Coronary artery (tissue), 2 donors: ENCODE results near the gene TBL1X.

ENCODE experiments used
- DNase-seq: peaks from one replicate; pipeline ENCODE4 v3.0.0-alpha.2; 2017; ENCODE audit warnings: low spot score
- H3K27ac ChIP-seq, 2 donors: fragments of 200-600 bp; sonication (generic); one replicate each; pipeline ENCODE4 v1.5.1; 2016 to 2019
- H3K4me3 ChIP-seq: fragments of 200-600 bp; sonication (generic); 2 replicates; pipeline ENCODE4 v1.5.1; 2016; ENCODE audit warnings: mild to moderate bottlenecking, moderate library complexity
- TF ChIP-seq, protein P1 (sequence below): fragments of 200-600 bp; sonication (generic); IDR thresholded peaks from one replicate; pipeline ENCODE4 v1.5.1; 2019; ENCODE audit warnings: antibody characterized with exemption

The TBL1X gene

DNA sequence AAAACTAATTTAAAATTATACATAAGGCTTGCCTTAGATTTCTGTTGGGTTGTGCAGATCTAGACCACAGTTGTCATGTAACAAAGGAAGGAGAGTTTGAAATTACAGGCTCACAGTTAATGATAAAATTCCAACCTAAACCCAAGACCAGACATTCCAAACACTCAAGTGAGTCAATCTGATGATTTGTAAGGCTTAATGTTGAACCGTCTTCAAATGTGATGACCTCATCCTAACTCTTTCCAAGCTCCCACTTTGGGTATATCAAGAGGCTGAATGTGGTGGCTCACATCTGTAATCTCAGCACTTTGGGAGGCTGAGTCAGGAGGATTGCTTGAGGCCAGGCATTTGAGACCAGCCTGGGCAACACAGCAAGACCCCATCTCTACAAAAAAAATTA is 149.2 kb downstream of the TBL1X start:
- TF ChIP-seq, protein P1, sequence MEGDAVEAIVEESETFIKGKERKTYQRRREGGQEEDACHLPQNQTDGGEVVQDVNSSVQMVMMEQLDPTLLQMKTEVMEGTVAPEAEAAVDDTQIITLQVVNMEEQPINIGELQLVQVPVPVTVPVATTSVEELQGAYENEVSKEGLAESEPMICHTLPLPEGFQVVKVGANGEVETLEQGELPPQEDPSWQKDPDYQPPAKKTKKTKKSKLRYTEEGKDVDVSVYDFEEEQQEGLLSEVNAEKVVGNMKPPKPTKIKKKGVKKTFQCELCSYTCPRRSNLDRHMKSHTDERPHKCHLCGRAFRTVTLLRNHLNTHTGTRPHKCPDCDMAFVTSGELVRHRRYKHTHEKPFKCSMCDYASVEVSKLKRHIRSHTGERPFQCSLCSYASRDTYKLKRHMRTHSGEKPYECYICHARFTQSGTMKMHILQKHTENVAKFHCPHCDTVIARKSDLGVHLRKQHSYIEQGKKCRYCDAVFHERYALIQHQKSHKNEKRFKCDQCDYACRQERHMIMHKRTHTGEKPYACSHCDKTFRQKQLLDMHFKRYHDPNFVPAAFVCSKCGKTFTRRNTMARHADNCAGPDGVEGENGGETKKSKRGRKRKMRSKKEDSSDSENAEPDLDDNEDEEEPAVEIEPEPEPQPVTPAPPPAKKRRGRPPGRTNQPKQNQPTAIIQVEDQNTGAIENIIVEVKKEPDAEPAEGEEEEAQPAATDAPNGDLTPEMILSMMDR, result no peak
- H3K4me3 ChIP-seq, result no peak overlapping the region
- no peak overlapping the region for H3K27ac ChIP-seq
- DNase-seq, result no peak

DNA sequence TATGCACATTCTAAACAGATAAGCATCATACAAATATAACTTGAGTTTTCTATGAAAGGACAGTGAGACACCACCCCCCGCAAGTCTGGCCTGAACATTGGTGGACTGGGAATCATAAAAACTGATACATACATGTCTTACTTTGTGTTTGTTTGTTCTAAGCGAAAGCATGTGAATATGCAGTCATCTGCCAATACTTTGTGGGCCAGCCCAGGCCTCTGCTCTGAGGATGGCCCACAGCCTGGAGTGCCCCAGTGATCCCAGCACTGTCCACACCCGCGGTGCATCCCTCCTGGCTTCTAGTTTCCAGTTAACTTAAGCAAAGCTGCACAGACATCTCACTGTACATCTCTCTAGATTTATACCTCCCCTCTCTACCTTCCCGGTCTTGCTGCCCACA is 154.3 kb downstream of the TBL1X start:
- no peak overlapping the region for H3K27ac ChIP-seq
- DNase-seq, result no peak
- TF ChIP-seq, protein P1, result no peak
- H3K4me3 ChIP-seq, result no peak overlapping the region

DNA sequence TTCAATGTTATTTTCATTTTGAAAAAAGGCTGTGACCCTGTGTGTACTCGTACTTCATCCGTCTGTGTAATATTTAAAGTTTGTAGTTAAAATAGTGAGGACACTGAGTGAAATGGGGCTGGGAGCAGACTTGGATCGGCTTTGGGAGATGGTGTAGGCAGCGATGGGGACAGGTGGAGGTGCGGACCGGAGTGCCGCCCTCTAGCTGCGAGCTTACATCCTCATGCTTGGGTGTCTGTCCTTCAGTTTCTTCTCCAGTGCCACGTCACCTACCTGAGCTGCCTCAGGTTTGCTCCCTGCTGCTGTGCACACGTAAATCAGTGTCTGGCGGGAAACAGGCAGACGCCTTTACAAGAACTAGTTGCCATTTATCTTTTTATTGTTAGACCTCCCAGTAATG is 154.7 kb downstream of the TBL1X start:
- TF ChIP-seq, protein P1, result no peak
- H3K4me3 ChIP-seq, result no peak overlapping the region

DNA sequence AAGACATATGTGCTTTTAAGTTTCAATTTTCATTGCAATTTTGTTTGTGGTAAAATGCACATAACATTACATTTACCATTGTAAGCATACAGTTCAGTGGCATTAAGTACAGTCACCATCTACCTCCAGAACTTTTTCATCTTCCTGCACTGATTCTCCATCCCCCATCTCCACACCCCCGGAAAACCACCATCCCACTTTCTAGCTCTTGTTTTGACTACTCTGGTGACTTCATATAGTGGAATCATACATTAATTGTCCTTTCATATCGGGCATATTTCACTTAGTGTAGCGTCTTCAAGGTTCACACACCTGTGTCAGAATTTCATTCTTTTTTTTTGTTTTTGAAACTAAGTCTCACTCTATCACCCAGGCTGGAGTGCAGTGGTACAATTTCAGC is 157.3 kb downstream of the TBL1X start:
- Histone ChIP-seq H3K4me3 (no peak overlapping the region), H3K27ac (no peak overlapping the region)
- DNase-seq, result no peak
- TF ChIP-seq, protein P1, result no peak

More for the DNA sequence above, 154.7 kb downstream of the TBL1X start:
- DNase-seq, result no peak
- no peak overlapping the region for H3K27ac ChIP-seq

DNA sequence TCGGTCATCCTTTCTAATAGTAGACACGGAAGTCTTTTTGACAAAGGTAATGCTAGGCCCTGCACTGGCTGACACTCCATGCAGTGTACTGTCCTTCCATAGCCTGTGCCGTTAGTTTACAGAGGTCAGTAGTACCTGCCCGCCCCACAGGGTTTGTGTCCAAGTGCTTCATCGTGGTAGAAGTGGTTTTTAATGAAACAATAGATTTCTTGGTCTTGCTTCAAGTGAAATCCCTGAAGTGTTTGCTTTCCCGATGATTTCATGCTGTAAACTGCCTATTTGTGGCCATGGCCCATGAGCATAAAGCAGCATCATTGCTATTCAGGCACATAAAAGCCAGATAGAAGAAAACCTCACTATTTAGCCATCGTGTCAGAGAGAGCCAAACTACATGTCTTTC is 161.5 kb downstream of the TBL1X start:
- TF ChIP-seq, protein P1, result no peak
- no peak overlapping the region for H3K4me3 ChIP-seq
- DNase-seq, result no peak
- H3K27ac ChIP-seq, result no peak overlapping the region

DNA sequence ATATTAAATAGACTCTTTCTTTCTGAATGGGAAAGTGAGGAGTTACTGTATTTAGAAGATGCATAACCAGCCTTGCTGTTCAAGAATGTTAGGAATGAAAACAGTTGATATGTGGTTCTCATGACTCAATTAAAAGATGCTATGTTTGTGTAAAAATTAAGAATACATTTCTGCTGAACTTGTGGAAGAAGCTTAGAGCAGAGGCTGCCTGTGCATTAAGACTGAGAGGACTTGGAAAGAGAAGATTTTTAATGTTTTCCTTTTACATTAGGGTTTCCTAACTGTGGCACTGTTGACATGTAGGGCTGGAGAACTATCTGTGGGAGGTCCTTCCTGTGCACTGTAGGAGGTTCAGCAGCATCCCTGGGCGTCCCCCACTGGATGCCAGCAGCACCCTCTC is 163.1 kb downstream of the TBL1X start:
- no peak for DNase-seq
- Histone ChIP-seq H3K27ac (no peak overlapping the region), H3K4me3 (no peak overlapping the region)
- TF ChIP-seq, protein P1, result no peak

DNA sequence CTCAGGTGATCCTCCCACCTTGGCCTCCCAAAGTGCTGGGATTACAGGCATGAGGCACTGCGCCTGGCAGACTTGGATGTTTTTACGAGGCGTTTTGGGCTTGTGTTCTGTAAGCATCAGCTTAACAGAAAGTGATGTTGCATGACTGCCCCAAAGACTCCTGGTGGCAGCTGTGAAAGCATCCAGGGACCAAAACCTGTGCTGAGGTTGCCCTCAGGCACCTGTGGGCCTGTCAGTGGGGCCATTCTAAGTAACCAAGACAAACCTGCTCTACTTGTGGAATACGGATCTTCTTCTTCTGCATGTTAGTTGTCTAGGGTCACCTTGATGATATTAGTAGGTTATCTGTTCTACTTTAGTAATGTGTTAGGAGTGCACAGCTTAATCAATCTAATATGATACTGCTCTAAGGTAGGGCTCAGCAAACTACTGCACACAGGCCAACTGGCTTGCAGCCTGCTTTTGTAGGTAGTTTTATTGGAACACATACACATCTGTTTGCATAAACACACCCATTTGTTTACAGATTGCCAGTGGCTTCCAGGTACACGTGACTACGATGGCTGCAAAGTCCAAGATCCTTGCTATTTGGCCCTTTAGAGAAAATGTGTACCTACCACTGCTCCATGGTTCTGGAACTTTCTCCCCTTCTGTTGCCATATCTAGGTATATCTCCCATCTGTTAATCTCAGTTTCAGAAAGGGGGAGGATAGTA is 164.1 kb downstream of the TBL1X start:
- TF ChIP-seq, protein P1, result no peak

More for the DNA sequence above, 164.1 kb downstream of the TBL1X start:
- no peak overlapping the region for H3K4me3 ChIP-seq
- no peak overlapping the region for H3K27ac ChIP-seq
- DNase-seq, result no peak
